PC-9 (cell line): ENCODE measurements around the gene MOCS3.
"Not testable (repeated sequence)": the region's sequence is repeated elsewhere in the genome, so short reads cannot be mapped to it uniquely, and the experiment has no call there.

Experiments used
- EZH2 ChIP-seq: fragments of 200-600 bp; sonication (generic); IDR thresholded peaks from 2 replicates; pipeline ENCODE4 v1.8.0; 2017; ENCODE audit warnings: antibody characterized with exemption, low read depth
- TF ChIP-seq, protein P1 (sequence below): fragments of 200-600 bp; sonication (generic); conservative IDR thresholded peaks from 2 replicates; pipeline ENCODE4 v1.6.1; 2017; ENCODE audit warnings: mixed run types, antibody characterized with exemption, mild to moderate bottlenecking, moderate library complexity

DNA sequence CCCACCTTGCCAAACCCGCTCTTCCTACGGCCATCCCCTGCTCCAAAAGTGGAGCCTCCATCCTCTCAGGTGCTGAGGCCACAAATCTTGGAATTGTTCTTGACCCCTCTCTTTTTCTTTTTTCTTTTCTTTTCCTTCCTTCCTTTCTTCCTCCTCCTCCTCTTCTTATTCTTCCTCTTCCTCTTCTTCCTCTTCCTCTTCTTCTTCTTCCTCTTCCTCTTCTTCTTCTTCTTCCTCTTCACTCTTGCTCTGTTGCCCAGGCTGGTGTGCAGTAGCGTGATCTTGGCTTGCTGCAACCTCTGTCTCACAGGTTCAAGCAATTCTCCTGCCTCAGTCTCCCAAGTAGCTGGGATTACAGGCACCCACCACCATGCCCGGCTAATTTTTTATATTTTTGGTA, 19.9 kb downstream of the MOCS3 start:
- TF ChIP-seq, protein P1, sequence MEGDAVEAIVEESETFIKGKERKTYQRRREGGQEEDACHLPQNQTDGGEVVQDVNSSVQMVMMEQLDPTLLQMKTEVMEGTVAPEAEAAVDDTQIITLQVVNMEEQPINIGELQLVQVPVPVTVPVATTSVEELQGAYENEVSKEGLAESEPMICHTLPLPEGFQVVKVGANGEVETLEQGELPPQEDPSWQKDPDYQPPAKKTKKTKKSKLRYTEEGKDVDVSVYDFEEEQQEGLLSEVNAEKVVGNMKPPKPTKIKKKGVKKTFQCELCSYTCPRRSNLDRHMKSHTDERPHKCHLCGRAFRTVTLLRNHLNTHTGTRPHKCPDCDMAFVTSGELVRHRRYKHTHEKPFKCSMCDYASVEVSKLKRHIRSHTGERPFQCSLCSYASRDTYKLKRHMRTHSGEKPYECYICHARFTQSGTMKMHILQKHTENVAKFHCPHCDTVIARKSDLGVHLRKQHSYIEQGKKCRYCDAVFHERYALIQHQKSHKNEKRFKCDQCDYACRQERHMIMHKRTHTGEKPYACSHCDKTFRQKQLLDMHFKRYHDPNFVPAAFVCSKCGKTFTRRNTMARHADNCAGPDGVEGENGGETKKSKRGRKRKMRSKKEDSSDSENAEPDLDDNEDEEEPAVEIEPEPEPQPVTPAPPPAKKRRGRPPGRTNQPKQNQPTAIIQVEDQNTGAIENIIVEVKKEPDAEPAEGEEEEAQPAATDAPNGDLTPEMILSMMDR: not testable (repeated sequence)
- TF ChIP-seq EZH2: not testable (repeated sequence)
